HG02973 (cell line): ENCODE data around the gene SNX9.
"Not testable (repeated sequence)": the region's sequence is repeated elsewhere in the genome, so short reads cannot be mapped to it uniquely, and the experiment has no call there.

ENCODE experiments used
- ATAC-seq: cut with Tn5 transposase; IDR thresholded peaks from one replicate; pipeline ENCODE4 v1.9.1; 2021; ENCODE audit warnings: moderate library complexity; ENCODE audit not compliant: unreplicated experiment

Gene SNX9

GRCh38 chr6:157830354-157831017 is 7.4 kb downstream of the SNX9 start:
- peak; percentile 95 for ATAC-seq

GRCh38 chr6:157831018-157831369 is 7.9 kb downstream of the SNX9 start:
- no peak for ATAC-seq

- ATAC-seq, result no peak
Observed at GRCh38 chr6:157831424-157832249, 8.6 kb downstream of the SNX9 start.

- ATAC-seq, result no peak
Observed at GRCh38 chr6:157832250-157832967, 9.4 kb downstream of the SNX9 start.

GRCh38 chr6:157834549-157834948 is 11.5 kb downstream of the SNX9 start:
- ATAC-seq, result no peak

GRCh38 chr6:157838718-157839430 is 15.8 kb downstream of the SNX9 start:
- ATAC-seq, result no peak

- ATAC-seq, result no peak
Observed at GRCh38 chr6:157839606-157840005, 16.6 kb downstream of the SNX9 start.

GRCh38 chr6:157840261-157840660 is 17.2 kb downstream of the SNX9 start:
- ATAC-seq, result no peak

- ATAC-seq, result no peak
Observed at GRCh38 chr6:157840776-157841175, 17.7 kb downstream of the SNX9 start.

GRCh38 chr6:157841211-157841840 is 18.3 kb downstream of the SNX9 start:
- peak; percentile 90 for ATAC-seq

- no peak for ATAC-seq
Observed at GRCh38 chr6:157842212-157842611, 19.2 kb downstream of the SNX9 start.

- ATAC-seq, result not testable (repeated sequence)
Observed at GRCh38 chr6:157844196-157844595, 21.1 kb downstream of the SNX9 start.

GRCh38 chr6:157845493-157846259 is 22.6 kb downstream of the SNX9 start:
- ATAC-seq, result no peak

- no peak for ATAC-seq
Observed at GRCh38 chr6:157847846-157848245, 24.8 kb downstream of the SNX9 start.

- no peak for ATAC-seq
Observed at GRCh38 chr6:157848693-157849092, 25.6 kb downstream of the SNX9 start.

- ATAC-seq, result no peak
Observed at GRCh38 chr6:157849288-157850017, 26.4 kb downstream of the SNX9 start.

GRCh38 chr6:157850030-157850429 is 27.0 kb downstream of the SNX9 start:
- ATAC-seq, result no peak

GRCh38 chr6:157853018-157853805 is 30.2 kb downstream of the SNX9 start:
- ATAC-seq, result no peak
